SU-DHL-6 (cell line): ENCODE results near the gene ACKR4.

Source experiments
- H2AFZ ChIP-seq: fragments of 200-600 bp; sonication (generic); 2 replicates; pipeline ENCODE4 v1.6.1; 2014; ENCODE audit warnings: low read depth, mild to moderate bottlenecking, moderate library complexity, mixed read lengths, antibody characterized with exemption, low read length; ENCODE audit not compliant: severe bottlenecking
- H3F3A ChIP-seq: fragments of 200-600 bp; shearing (Covaris generic); 2 replicates; pipeline ENCODE4 v1.6.0; 2016; ENCODE audit warnings: antibody characterized with exemption, mild to moderate bottlenecking; ENCODE audit not compliant: insufficient read depth
- H3K27ac ChIP-seq: fragments of 200-600 bp; sonication (generic); 2 replicates; pipeline ENCODE4 v1.5.1; 2016; ENCODE audit warnings: low read depth, mild to moderate bottlenecking, low read length, moderate library complexity, mixed read lengths
- H3K27me3 ChIP-seq: fragments of 200-600 bp; sonication (generic), shearing (Covaris generic); 2 replicates; pipeline ENCODE4 v1.6.0; 2014; ENCODE audit warnings: mild to moderate bottlenecking, low read length
- H3K36me3 ChIP-seq: fragments of 200-600 bp; sonication (generic); 2 replicates; pipeline ENCODE4 v1.6.1; 2014; ENCODE audit warnings: mild to moderate bottlenecking, low read length, mixed read lengths
- H3K4me2 ChIP-seq: fragments of 300-600, 200-600 bp; shearing (Covaris generic), sonication (generic); 2 replicates; pipeline ENCODE4 v1.6.0; 2014; ENCODE audit warnings: low read length, low read depth, mild to moderate bottlenecking; ENCODE audit not compliant: poor library complexity, severe bottlenecking
- H3K4me3 ChIP-seq: fragments of 200-600 bp; sonication (generic); 2 replicates; pipeline ENCODE4 v1.5.1; 2014; ENCODE audit warnings: antibody characterized with exemption, low read length, mild to moderate bottlenecking, mixed read lengths; ENCODE audit not compliant: insufficient read depth, poor library complexity, severe bottlenecking
- H3K79me2 ChIP-seq: fragments of 200-600 bp; sonication (generic); 2 replicates; pipeline ENCODE4 v1.6.1; 2014; ENCODE audit warnings: mild to moderate bottlenecking, low read length, moderate library complexity; ENCODE audit not compliant: insufficient read depth
- H3K9ac ChIP-seq: fragments of 200-600 bp; sonication (generic); 2 replicates; pipeline ENCODE4 v1.7.0; 2014; ENCODE audit warnings: mild to moderate bottlenecking, low read length
- H3K9me2 ChIP-seq: fragments of 200-600 bp; sonication (generic); replicated peaks from 2 replicates; pipeline ENCODE4 v1.6.1; 2014; ENCODE audit warnings: low read length; ENCODE audit not compliant: insufficient read depth
- H3K9me3 ChIP-seq: fragments of 200-600 bp; sonication (generic); 2 replicates; pipeline ENCODE4 v1.6.1; 2014; ENCODE audit warnings: low read length, mixed read lengths; ENCODE audit not compliant: insufficient read depth
- H4K20me1 ChIP-seq: fragments of 200-600 bp; sonication (generic); 2 replicates; pipeline ENCODE4 v1.6.1; 2014; ENCODE audit warnings: low read depth, mild to moderate bottlenecking, antibody characterized with exemption, low read length, moderate library complexity, mixed read lengths
- EZH2phosphoT487 ChIP-seq: fragments of 200-600 bp; sonication (generic), shearing (Covaris generic); conservative IDR thresholded peaks from 2 replicates; pipeline ENCODE4 v1.6.1; 2018; ENCODE audit warnings: mild to moderate bottlenecking, antibody characterized with exemption, low read length, moderate library complexity, mixed read lengths
- TF ChIP-seq, protein P1 (sequence below): fragments of 200-600 bp; sonication (generic); IDR thresholded peaks from one replicate; pipeline ENCODE4 v1.5.1; 2017; ENCODE audit warnings: antibody characterized with exemption, mild to moderate bottlenecking, low read length, moderate library complexity; ENCODE audit not compliant: insufficient read depth, poor library complexity, severe bottlenecking

ACKR4 gene

DNA sequence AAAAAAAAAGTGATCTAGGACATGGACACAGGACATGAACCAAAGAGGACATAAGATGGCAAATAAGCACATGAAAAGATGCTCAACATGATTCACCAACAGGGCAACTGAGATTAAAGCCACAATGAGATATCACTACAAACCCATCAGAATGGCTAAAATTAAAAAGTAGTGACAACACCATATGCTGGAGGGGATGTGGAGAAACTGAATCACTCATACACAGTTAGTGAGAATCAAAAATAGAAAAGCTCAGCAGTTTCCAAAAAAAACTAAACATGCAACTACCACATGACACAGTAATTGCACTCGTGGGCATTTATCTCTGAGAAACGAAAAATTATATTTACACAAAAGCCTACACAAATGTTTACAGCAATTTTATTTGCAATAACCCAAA, 27.9 kb upstream of the ACKR4 start:
- Histone ChIP-seq H3K9ac (no peak overlapping the region), H4K20me1 (no peaks in the 10 kb centered on the region), H3F3A (no peaks in the 10 kb centered on the region), H3K9me3 (no peaks in the 10 kb centered on the region), H3K36me3 (no peaks in the 10 kb centered on the region), H3K79me2 (no peaks in the 10 kb centered on the region), H3K9me2 (no peaks in the 10 kb centered on the region), H3K27me3 (no peaks in the 10 kb centered on the region), H3K4me2 (no peak overlapping the region), H3K4me3 (no peak overlapping the region), H3K27ac (no peak overlapping the region), H2AFZ (no peak overlapping the region)
- TF ChIP-seq, protein P1, sequence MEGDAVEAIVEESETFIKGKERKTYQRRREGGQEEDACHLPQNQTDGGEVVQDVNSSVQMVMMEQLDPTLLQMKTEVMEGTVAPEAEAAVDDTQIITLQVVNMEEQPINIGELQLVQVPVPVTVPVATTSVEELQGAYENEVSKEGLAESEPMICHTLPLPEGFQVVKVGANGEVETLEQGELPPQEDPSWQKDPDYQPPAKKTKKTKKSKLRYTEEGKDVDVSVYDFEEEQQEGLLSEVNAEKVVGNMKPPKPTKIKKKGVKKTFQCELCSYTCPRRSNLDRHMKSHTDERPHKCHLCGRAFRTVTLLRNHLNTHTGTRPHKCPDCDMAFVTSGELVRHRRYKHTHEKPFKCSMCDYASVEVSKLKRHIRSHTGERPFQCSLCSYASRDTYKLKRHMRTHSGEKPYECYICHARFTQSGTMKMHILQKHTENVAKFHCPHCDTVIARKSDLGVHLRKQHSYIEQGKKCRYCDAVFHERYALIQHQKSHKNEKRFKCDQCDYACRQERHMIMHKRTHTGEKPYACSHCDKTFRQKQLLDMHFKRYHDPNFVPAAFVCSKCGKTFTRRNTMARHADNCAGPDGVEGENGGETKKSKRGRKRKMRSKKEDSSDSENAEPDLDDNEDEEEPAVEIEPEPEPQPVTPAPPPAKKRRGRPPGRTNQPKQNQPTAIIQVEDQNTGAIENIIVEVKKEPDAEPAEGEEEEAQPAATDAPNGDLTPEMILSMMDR: no peak
- TF ChIP-seq EZH2phosphoT487: no peak

DNA sequence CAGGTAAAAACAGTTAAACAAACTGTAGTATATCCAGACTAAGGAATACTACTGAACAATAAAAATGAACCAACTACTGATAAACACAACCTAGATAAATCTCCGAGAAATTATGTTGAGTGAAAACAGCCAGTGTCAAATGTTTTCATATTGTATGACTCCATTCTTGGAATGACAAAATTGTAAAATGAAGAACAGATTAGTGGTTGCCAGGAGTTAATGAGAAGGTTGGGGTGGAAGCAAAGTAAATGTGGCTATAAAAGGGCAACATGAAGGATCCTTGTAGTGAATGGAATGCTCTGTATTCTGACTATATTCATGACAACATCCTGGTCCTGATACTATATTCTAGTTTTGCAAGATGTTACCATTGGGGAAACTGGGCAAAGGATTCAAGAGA, 27.5 kb upstream of the ACKR4 start:
- Histone ChIP-seq H3F3A (no peaks in the 10 kb centered on the region), H3K27ac (no peak overlapping the region), H3K79me2 (no peaks in the 10 kb centered on the region), H3K9me3 (no peaks in the 10 kb centered on the region), H3K36me3 (no peaks in the 10 kb centered on the region), H3K4me2 (no peak overlapping the region), H2AFZ (no peak overlapping the region), H3K4me3 (no peak overlapping the region), H3K27me3 (no peaks in the 10 kb centered on the region), H3K9me2 (no peaks in the 10 kb centered on the region), H3K9ac (no peak overlapping the region), H4K20me1 (no peaks in the 10 kb centered on the region)
- TF ChIP-seq, protein P1: no peak
- no peak for TF ChIP-seq EZH2phosphoT487

DNA sequence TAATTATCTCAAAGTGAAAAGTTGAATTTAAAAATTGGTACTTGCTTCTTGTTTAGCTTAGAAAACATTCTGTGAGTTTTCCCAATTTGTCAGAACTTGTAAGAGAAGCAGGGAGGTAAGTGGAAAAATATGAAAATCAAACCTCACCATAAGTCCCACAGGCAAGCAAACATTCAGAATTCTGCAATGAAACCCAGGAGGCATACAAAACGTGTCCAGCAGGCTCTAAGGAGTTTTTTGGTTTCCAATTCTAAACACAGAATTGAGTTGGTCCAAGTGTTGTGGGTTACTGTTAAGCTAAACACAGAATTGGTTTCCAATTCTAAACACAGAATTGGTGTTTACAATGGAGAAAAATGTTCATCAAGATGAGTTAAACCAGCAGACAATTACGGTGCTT, 27.1 kb upstream of the ACKR4 start:
- H3K9me3 ChIP-seq: no peaks in the 10 kb centered on the region
- no peaks in the 10 kb centered on the region for H3K9me2 ChIP-seq
- H3K4me3 ChIP-seq: no peak overlapping the region
- no peaks in the 10 kb centered on the region for H3K36me3 ChIP-seq
- H3K4me2 ChIP-seq: no peak overlapping the region
- H3K79me2 ChIP-seq: no peaks in the 10 kb centered on the region
- H2AFZ ChIP-seq: no peak overlapping the region
- TF ChIP-seq, protein P1: no peak
- no peak for TF ChIP-seq EZH2phosphoT487
- no peak overlapping the region for H3K27ac ChIP-seq
- H3K27me3 ChIP-seq: no peaks in the 10 kb centered on the region
- no peak overlapping the region for H3K9ac ChIP-seq
- H4K20me1 ChIP-seq: no peaks in the 10 kb centered on the region
- no peaks in the 10 kb centered on the region for H3F3A ChIP-seq
